ENCODE data around the gene TNIP3.
A peak's percentile ranks its signal among the peaks of the same experiment; 100 is the strongest.

TNIP3 gene

GRCh38 chr4:121139533-121140222, 24.4 kb downstream of the TNIP3 start:
- no peak for TF ChIP-seq CTCF (IDR thresholded peaks at IDR 0.05; ENCODE audit: insufficient read depth, low read depth, low read length, missing control alignments)
- no peak overlapping the region for H3K4me3 ChIP-seq (ENCODE audit: low read length)
- peak; percentile 53 for DNase-seq (ENCODE audit: low read depth)

- no peak overlapping the region for H3K4me3 ChIP-seq (ENCODE audit: low read length)
- TF ChIP-seq CTCF (IDR thresholded peaks at IDR 0.05; ENCODE audit: insufficient read depth, low read depth, low read length, missing control alignments) = no peak
- no peak for DNase-seq (ENCODE audit: low read depth)
Measured at GRCh38 chr4:121138039-121138825, 25.9 kb downstream of the TNIP3 start.

- H3K4me3 ChIP-seq (ENCODE audit: low read length) = no peak overlapping the region
- no peak for DNase-seq (ENCODE audit: low read depth)
- TF ChIP-seq CTCF (IDR thresholded peaks at IDR 0.05; ENCODE audit: insufficient read depth, low read depth, low read length, missing control alignments) = no peak
Measured at GRCh38 chr4:121130326-121130660, 33.8 kb downstream of the TNIP3 start.

DNA sequence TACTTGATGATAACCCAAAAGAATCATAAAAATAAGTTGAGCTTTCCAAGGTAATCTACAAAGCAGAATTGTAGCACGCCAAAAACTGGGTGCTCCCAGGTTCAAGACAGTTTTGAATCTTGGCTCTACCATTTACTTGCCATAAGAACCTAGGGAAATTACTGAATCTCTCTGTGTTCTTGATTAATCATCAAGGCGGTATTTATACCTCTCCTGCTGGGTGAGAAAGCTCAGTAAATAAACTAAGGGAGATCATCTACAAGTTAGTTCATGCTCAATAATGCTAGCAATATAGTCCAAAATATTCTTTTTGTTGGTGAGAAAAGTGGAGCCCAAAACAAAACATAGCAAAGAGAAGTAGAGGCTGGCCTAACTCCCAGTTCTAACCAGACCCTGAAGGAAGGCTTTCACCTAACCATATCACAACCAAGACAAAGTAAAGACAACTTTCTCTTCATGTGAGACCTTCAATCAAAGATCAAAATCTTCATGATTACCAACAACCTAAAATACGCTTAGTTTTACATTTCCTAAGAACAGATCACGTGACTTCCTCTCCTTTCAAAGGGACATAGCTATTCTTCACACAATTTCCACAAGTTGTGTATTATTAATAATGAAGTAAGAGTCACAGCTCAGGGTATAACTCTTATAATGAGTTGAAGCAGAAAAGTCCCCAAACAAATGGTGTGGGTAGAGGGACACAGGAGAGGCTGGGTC, 34.4 kb downstream of the TNIP3 start:
- H3K4me3 ChIP-seq (ENCODE audit: low read length) = no peak overlapping the region
- DNase-seq (ENCODE audit: low read depth) = peak; percentile 58
- TF ChIP-seq CTCF (IDR thresholded peaks at IDR 0.05; ENCODE audit: insufficient read depth, low read depth, low read length, missing control alignments) = no peak

DNA sequence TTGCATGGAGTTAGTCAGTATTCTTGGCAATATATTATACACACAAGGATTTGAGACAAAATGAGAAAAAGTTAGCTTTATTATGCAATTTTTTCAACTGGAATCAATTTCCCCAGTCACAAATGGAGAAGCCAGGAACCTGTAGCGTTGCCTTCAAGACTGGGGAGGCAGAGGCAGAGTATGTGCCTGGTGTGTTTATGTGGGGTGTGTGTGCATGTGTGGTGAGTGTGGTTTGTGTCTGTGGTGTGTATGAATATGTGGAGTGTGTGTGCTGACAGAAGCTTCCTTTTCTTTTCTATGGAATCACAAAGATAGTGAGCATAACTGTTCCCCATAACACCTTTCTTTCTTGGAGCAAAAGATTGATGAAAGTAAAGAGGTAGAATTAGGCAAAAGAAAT, 37.0 kb downstream of the TNIP3 start:
- no peak for TF ChIP-seq CTCF (IDR thresholded peaks at IDR 0.05; ENCODE audit: insufficient read depth, low read depth, low read length, missing control alignments)
- no peak for DNase-seq (ENCODE audit: low read depth)
- no peak overlapping the region for H3K4me3 ChIP-seq (ENCODE audit: low read length)

DNA sequence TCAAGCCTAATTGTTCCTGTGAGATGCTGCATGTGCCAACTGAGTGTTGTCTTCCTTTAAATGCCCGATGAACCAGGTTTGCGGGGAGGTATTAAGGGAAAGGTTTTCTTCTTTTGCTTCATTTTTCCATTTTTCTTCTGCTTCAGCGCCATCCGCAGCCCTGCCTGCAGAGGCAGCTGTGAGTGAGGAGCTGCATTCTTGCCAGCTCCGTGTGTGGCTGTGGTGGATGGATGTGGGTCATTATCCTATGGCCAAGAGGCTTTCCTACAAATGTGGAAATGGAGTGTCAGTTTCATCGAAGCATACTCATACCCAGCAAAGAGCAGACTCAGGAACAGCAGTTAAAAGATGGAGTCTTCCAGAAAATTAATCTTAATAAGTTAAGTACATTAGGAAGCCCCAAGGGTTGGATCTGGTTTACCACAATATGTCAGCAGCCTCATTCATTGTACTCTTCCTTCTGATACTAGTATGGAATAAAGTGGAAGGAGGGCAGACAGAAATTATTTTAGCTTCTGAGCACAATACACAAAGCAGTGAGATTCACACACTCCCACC, 37.6 kb downstream of the TNIP3 start:
- no peak for TF ChIP-seq CTCF (IDR thresholded peaks at IDR 0.05; ENCODE audit: insufficient read depth, low read depth, low read length, missing control alignments)
- DNase-seq (ENCODE audit: low read depth) = no peak
- H3K4me3 ChIP-seq (ENCODE audit: low read length) = no peak overlapping the region
